Panc1 (cell line): ENCODE data around the gene SORCS1.

Experiments used
- POLR2AphosphoS5 ChIP-seq: IDR thresholded peaks from 2 replicates; pipeline ENCODE4 v1.6.1; 2012; ENCODE audit warnings: mild to moderate bottlenecking, low read depth, low read length, moderate library complexity
- SIN3A ChIP-seq: IDR thresholded peaks from 2 replicates; pipeline ENCODE4 v1.6.1; 2012; ENCODE audit warnings: low read depth, mild to moderate bottlenecking, low read length, moderate library complexity, borderline replicate concordance; ENCODE audit not compliant: insufficient read depth
- TCF7L2 ChIP-seq: IDR thresholded peaks from 2 replicates; pipeline ENCODE4 v1.6.1; 2011; ENCODE audit warnings: mild to moderate bottlenecking, low read depth, low read length, inconsistent platforms
- TF ChIP-seq, protein P1 (sequence below): fragments of 450-650 bp; IDR thresholded peaks from 2 replicates; pipeline ENCODE4 v1.5.1; 2017; ENCODE audit warnings: mild to moderate bottlenecking
- TF ChIP-seq, protein P2 (sequence below), 2 experiments: IDR thresholded peaks; 2 replicates each; pipeline ENCODE4 v1.6.1; 2011 to 2012; ENCODE audit warnings: low read depth in 2 of 2, control low read depth in 1 of 2, low read length in 1 of 2, mild to moderate bottlenecking in 1 of 2, moderate library complexity in 1 of 2; ENCODE audit not compliant: insufficient read depth in 1 of 2

DNA sequence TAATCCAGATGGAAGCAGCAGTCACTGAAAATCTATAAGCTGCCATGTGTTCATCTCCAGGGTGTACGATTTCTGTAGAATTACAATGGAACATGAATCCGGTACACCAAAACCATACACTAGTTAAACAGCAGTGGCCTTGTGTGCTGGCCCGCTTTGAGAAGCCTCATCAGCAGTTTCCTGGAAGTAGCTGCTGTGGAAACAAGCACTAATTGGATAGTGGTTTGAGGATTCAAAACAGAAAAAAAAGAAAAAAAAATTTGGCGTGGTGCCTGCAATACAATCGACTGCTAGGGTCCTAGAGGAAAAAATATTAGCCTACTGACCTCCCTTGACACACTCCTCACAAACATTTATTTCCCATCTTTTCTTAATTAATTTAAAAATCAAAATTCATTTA, 545.9 kb downstream of the SORCS1 start:
- TF ChIP-seq, protein P1, sequence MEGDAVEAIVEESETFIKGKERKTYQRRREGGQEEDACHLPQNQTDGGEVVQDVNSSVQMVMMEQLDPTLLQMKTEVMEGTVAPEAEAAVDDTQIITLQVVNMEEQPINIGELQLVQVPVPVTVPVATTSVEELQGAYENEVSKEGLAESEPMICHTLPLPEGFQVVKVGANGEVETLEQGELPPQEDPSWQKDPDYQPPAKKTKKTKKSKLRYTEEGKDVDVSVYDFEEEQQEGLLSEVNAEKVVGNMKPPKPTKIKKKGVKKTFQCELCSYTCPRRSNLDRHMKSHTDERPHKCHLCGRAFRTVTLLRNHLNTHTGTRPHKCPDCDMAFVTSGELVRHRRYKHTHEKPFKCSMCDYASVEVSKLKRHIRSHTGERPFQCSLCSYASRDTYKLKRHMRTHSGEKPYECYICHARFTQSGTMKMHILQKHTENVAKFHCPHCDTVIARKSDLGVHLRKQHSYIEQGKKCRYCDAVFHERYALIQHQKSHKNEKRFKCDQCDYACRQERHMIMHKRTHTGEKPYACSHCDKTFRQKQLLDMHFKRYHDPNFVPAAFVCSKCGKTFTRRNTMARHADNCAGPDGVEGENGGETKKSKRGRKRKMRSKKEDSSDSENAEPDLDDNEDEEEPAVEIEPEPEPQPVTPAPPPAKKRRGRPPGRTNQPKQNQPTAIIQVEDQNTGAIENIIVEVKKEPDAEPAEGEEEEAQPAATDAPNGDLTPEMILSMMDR: no peak
- TF ChIP-seq, protein P2, sequence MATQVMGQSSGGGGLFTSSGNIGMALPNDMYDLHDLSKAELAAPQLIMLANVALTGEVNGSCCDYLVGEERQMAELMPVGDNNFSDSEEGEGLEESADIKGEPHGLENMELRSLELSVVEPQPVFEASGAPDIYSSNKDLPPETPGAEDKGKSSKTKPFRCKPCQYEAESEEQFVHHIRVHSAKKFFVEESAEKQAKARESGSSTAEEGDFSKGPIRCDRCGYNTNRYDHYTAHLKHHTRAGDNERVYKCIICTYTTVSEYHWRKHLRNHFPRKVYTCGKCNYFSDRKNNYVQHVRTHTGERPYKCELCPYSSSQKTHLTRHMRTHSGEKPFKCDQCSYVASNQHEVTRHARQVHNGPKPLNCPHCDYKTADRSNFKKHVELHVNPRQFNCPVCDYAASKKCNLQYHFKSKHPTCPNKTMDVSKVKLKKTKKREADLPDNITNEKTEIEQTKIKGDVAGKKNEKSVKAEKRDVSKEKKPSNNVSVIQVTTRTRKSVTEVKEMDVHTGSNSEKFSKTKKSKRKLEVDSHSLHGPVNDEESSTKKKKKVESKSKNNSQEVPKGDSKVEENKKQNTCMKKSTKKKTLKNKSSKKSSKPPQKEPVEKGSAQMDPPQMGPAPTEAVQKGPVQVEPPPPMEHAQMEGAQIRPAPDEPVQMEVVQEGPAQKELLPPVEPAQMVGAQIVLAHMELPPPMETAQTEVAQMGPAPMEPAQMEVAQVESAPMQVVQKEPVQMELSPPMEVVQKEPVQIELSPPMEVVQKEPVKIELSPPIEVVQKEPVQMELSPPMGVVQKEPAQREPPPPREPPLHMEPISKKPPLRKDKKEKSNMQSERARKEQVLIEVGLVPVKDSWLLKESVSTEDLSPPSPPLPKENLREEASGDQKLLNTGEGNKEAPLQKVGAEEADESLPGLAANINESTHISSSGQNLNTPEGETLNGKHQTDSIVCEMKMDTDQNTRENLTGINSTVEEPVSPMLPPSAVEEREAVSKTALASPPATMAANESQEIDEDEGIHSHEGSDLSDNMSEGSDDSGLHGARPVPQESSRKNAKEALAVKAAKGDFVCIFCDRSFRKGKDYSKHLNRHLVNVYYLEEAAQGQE (IDR thresholded peaks at IDR 0.05; ENCODE audit: insufficient read depth in 1 of 2, low read depth in 2 of 2, low read length in 1 of 2): no peak
- TF ChIP-seq POLR2AphosphoS5: no peak
- TF ChIP-seq TCF7L2: no peak
- TF ChIP-seq SIN3A: no peak
